Activated CD8-positive, alpha-beta T cell treated with anti-CD3 and anti-CD28 coated beads for 36 hours (primary cell): ENCODE measurements around the gene PLBD1. TPM values are rescaled to one million over a fixed set of nuclear protein-coding genes. Genes with fewer than 3 reads are reported as not detected.

ENCODE experiments used
- ATAC-seq: fragments of 200-7000 bp; cut with Tn5 transposase; one replicate; pipeline ENCODE4 v1.10.0; 2021; ENCODE audit warnings: mild to moderate bottlenecking, moderate library complexity
- CTCF ChIA-PET: fragments of 350-600 bp; sonication (Branson Sonifier 250); formaldehyde crosslinking; loops from one replicate; lab custom pipeline; 2021; ENCODE audit warnings: antibody characterized with exemption; lab: Charles Lee
- POLR2A ChIA-PET: fragments of 350-600 bp; sonication (Branson Sonifier 250); formaldehyde crosslinking; loops from one replicate; lab custom pipeline; 2021; ENCODE audit warnings: antibody characterized with exemption; lab: Charles Lee
- DNase-seq: peaks from one replicate; pipeline ENCODE4 v3.0.0-alpha.2; 2020
- H3K27ac Mint-ChIP-seq: one replicate; pipeline ENCODE4 v1.8.0; 2021; ENCODE audit warnings: mild to moderate bottlenecking, mixed read lengths
- H3K27me3 Mint-ChIP-seq: one replicate; pipeline ENCODE4 v1.8.0; 2021; ENCODE audit warnings: mixed read lengths
- H3K36me3 Mint-ChIP-seq: one replicate; pipeline ENCODE4 v1.8.0; 2021; ENCODE audit warnings: low read depth, mixed read lengths
- H3K4me1 Mint-ChIP-seq: one replicate; pipeline ENCODE4 v1.8.0; 2021; ENCODE audit warnings: low read depth, mixed read lengths
- H3K4me3 Mint-ChIP-seq: one replicate; pipeline ENCODE4 v1.8.0; 2021; ENCODE audit warnings: mild to moderate bottlenecking, moderate library complexity, mixed read lengths
- H3K9me3 Mint-ChIP-seq: one replicate; pipeline ENCODE4 v1.8.0; 2021; ENCODE audit warnings: mixed read lengths
- CTCF ChIP-seq: fragments of 200-600 bp; IDR thresholded peaks from one replicate; pipeline ENCODE4 v1.8.0; 2022; ENCODE audit warnings: antibody characterized with exemption, mild to moderate bottlenecking
- intact Hi-C: fragments of 100-400 bp; cut with micrococcal nuclease; formaldehyde crosslinking; loops from one replicate; pipeline ENCODE4 v1.10.0; 2022
- total RNA-seq, 2 experiments: library from RNA; stranded (reverse); gene quantifications; one replicate each; pipeline ENCODE4 v1.2.3, GENCODE V29; 2021

Gene PLBD1
- total RNA-seq, 2 experiments from 2014 or later: 0.14 TPM; not detected in 1

GRCh38 chr12:14578646-14579045, 11.0 kb upstream of the PLBD1 start:
- no peak for TF ChIP-seq CTCF
- peaks cover 2% of the 10 kb centered on the region for H3K27me3 Mint-ChIP-seq
- H3K4me3 Mint-ChIP-seq: no peak overlapping the region
- intact Hi-C loops: no loop called here
- peaks cover 19% of the 10 kb centered on the region for H3K4me1 Mint-ChIP-seq
- no peak overlapping the region for H3K27ac Mint-ChIP-seq
- DNase-seq (no peak), ATAC-seq (no peak)
- ChIA-PET POLR2A (no interaction called here), CTCF (no interaction called here)
- no peaks in the 10 kb centered on the region for H3K9me3 Mint-ChIP-seq
- H3K36me3 Mint-ChIP-seq: no peaks in the 10 kb centered on the region

GRCh38 chr12:14577344-14577743, 9.7 kb upstream of the PLBD1 start:
- CTCF ChIA-PET: no interaction called here
- DNase-seq: no peak
- no peak overlapping the region for H3K4me3 Mint-ChIP-seq

GRCh38 chr12:14576896-14577295, 9.2 kb upstream of the PLBD1 start:
- peaks cover 19% of the 10 kb centered on the region for H3K4me1 Mint-ChIP-seq
- no peak overlapping the region for H3K4me3 Mint-ChIP-seq
- intact Hi-C loops: no loop called here
- ChIA-PET POLR2A (no interaction called here), CTCF (no interaction called here)
- ATAC-seq (no peak), DNase-seq (no peak)
- H3K36me3 Mint-ChIP-seq: no peaks in the 10 kb centered on the region
- H3K27me3 Mint-ChIP-seq: peaks cover 2% of the 10 kb centered on the region
- H3K27ac Mint-ChIP-seq: no peak overlapping the region
- no peaks in the 10 kb centered on the region for H3K9me3 Mint-ChIP-seq
- TF ChIP-seq CTCF: no peak

More at GRCh38 chr12:14577344-14577743, 9.7 kb upstream of the PLBD1 start:
- TF ChIP-seq CTCF: no peak
- Mint-ChIP-seq H3K36me3 (no peaks in the 10 kb centered on the region), H3K9me3 (no peaks in the 10 kb centered on the region), H3K27me3 (peaks cover 2% of the 10 kb centered on the region), H3K4me1 (peaks cover 19% of the 10 kb centered on the region), H3K27ac (no peak overlapping the region)
- intact Hi-C loops: no loop called here
- peak; percentile 47 for ATAC-seq
- POLR2A ChIA-PET: no interaction called here

- DNase-seq (no peak), ATAC-seq (no peak)
- Mint-ChIP-seq H3K4me1 (peaks cover 19% of the 10 kb centered on the region), H3K9me3 (no peaks in the 10 kb centered on the region), H3K27me3 (peaks cover 4% of the 10 kb centered on the region), H3K4me3 (no peak overlapping the region), H3K36me3 (no peaks in the 10 kb centered on the region), H3K27ac (no peak overlapping the region)
- intact Hi-C loops: no loop called here
- POLR2A ChIA-PET: no interaction called here
- no peak for TF ChIP-seq CTCF
- CTCF ChIA-PET: interaction anchor here (1.0 kb wide), 1 partner anchor 54 kb away, joined by 3 read pairs; no protein-coding TSS in a partner anchor
These were observed 7.9 kb upstream of the PLBD1 start for GRCh38 chr12:14575585-14575984.

GRCh38 chr12:14573118-14573517, 5.4 kb upstream of the PLBD1 start:
- no peak for DNase-seq
- Mint-ChIP-seq H3K27ac (no peak overlapping the region), H3K4me3 (no peak overlapping the region), H3K27me3 (peaks cover 13% of the 10 kb centered on the region), H3K4me1 (peaks cover 19% of the 10 kb centered on the region), H3K9me3 (no peaks in the 10 kb centered on the region), H3K36me3 (no peaks in the 10 kb centered on the region)
- no peak for ATAC-seq
- TF ChIP-seq CTCF: no peak
- ChIA-PET POLR2A (no interaction called here), CTCF (no interaction called here)
- intact Hi-C loops: no loop called here
